Caco-2 (cell line): ENCODE measurements around the gene CACNA1B. TPM values are rescaled to one million over a fixed set of nuclear protein-coding genes. Genes with fewer than 3 reads are reported as not detected.

ENCODE experiments used
- BruUV-seq: library from RNA; stranded (reverse); fragments of 400-500 nt; replicated peaks from 2 replicates; lab custom pipeline; 2021; lab: Mats Ljungman, UMichigan
- CTCF ChIA-PET: fragments of 300-600 bp; sonication (Branson Sonifier 250); formaldehyde crosslinking; loops from one replicate; lab custom pipeline; 2022; ENCODE audit warnings: antibody characterized with exemption; lab: Charles Lee
- POLR2A ChIA-PET: fragments of 300-600 bp; sonication (Branson Sonifier 250); formaldehyde crosslinking; loops from one replicate; lab custom pipeline; 2022; ENCODE audit warnings: antibody characterized with exemption; lab: Charles Lee
- DNase-seq, 2 experiments: peaks; one replicate each; pipeline versions ENCODE4 v3.0.0 to v3.0.0-alpha.2; 2020 to 2022
- H3K27me3 ChIP-seq: replicated peaks from 2 replicates; pipeline ENCODE4 v1.6.0; 2011; ENCODE audit warnings: low read length; ENCODE audit not compliant: control insufficient read depth, insufficient read depth
- H3K36me3 ChIP-seq: 2 replicates; pipeline ENCODE4 v1.5.1; 2011; ENCODE audit warnings: low read length; ENCODE audit not compliant: control insufficient read depth, insufficient read depth
- H3K4me1 ChIP-seq: fragments of 250-450 bp; sonication (Bioruptor Pico); 2 replicates; pipeline ENCODE4 v1.5.1; 2020; ENCODE audit warnings: mild to moderate bottlenecking
- H3K4me3 ChIP-seq: 2 replicates; pipeline ENCODE4 v1.5.1; 2011; ENCODE audit warnings: low read depth, mild to moderate bottlenecking, control low read depth, low read length
- H3K9me3 ChIP-seq: fragments of 250-450 bp; sonication (Bioruptor Pico); 2 replicates; pipeline ENCODE4 v1.5.1; 2020; ENCODE audit warnings: mild to moderate bottlenecking, moderate library complexity
- H3K27ac Mint-ChIP-seq: one replicate; pipeline ENCODE4 v1.8.0; 2022; ENCODE audit warnings: mixed read lengths; ENCODE audit not compliant: unreplicated experiment
- H3K27me3 Mint-ChIP-seq: one replicate; pipeline ENCODE4 v1.8.0; 2022; ENCODE audit warnings: mixed read lengths; ENCODE audit not compliant: insufficient read depth, unreplicated experiment
- H3K36me3 Mint-ChIP-seq: one replicate; pipeline ENCODE4 v1.8.0; 2022; ENCODE audit warnings: mild to moderate bottlenecking, mixed read lengths; ENCODE audit not compliant: insufficient read depth, unreplicated experiment
- H3K4me1 Mint-ChIP-seq: one replicate; pipeline ENCODE4 v1.8.0; 2022; ENCODE audit warnings: low read depth, mixed read lengths; ENCODE audit not compliant: unreplicated experiment
- H3K4me3 Mint-ChIP-seq: one replicate; pipeline ENCODE4 v1.8.0; 2022; ENCODE audit warnings: mild to moderate bottlenecking, moderate library complexity, mixed read lengths; ENCODE audit not compliant: unreplicated experiment
- H3K9me3 Mint-ChIP-seq: one replicate; pipeline ENCODE4 v1.8.0; 2022; ENCODE audit warnings: mixed read lengths; ENCODE audit not compliant: unreplicated experiment
- CTCF ChIP-seq, 2 experiments: fragments of 200-600 bp in 1 of 2; IDR thresholded peaks; 1 replicate in 1 of 2; 2 replicates in 1 of 2; pipeline versions ENCODE4 v1.5.1 to v1.8.0; 2011 to 2022; ENCODE audit warnings: antibody characterized with exemption in 1 of 2, control low read depth in 1 of 2, inconsistent platforms in 1 of 2, low read depth in 1 of 2, low read length in 1 of 2, mild to moderate bottlenecking in 1 of 2, moderate library complexity in 1 of 2; ENCODE audit not compliant: insufficient read depth in 1 of 2, severe bottlenecking in 1 of 2, unreplicated experiment in 1 of 2
- intact Hi-C: fragments of 100-400 bp; cut with micrococcal nuclease; formaldehyde crosslinking; loops from one replicate; pipeline ENCODE4 v1.10.0; 2022; ENCODE audit not compliant: unreplicated experiment
- total RNA-seq: library from RNA; stranded (reverse); gene quantifications from 2 replicates; pipeline ENCODE4 v1.2.3, GENCODE V29; 2022

The CACNA1B gene
- total RNA-seq, 1 experiment from 2014 or later: 0.11 TPM

DNA sequence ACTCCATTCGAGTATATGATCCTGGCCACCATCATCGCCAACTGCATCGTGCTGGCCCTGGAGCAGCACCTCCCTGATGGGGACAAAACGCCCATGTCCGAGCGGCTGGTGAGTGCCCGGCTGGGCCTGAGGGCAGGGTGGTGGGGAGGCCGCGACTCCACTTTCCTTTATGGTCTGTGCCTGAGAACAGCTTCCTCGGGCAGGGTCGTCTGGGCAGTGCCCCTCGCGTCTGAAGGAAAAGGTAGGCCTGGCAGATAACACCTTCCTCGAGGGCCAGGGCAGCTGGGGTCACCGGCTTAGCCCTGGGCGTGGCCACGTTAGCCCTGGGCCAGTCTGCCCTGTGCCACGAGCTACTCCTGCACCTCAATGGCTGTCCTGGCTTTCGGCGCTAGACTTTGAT, 1.5 kb downstream of the CACNA1B start:
- Histone ChIP-seq H3K27me3 (no peaks in the 10 kb centered on the region), H3K4me1 (no peaks in the 10 kb centered on the region), H3K36me3 (no peaks in the 10 kb centered on the region), H3K9me3 (no peaks in the 10 kb centered on the region), H3K4me3 (no peak overlapping the region)
- TF ChIP-seq CTCF (IDR thresholded peaks at IDR 0.05; ENCODE audit: insufficient read depth in 1 of 2, low read depth in 1 of 2, low read length in 1 of 2, severe bottlenecking in 1 of 2, unreplicated experiment in 1 of 2): no peak
- Mint-ChIP-seq H3K27ac (no peak overlapping the region), H3K4me3 (no peak overlapping the region), H3K36me3 (no peaks in the 10 kb centered on the region), H3K4me1 (no peaks in the 10 kb centered on the region), H3K9me3 (no peaks in the 10 kb centered on the region), H3K27me3 (peaks cover 9% of the 10 kb centered on the region)
- no peak for DNase-seq
- BruUV-seq: no TSS peak
- ChIA-PET CTCF (no interaction called here), POLR2A (no interaction called here)
- intact Hi-C loops: no loop called here

GRCh38 chr9:137879566-137880150, 2.1 kb downstream of the CACNA1B start:
- no peaks in the 10 kb centered on the region for H3K36me3 Mint-ChIP-seq
- POLR2A ChIA-PET: no interaction called here
- Histone ChIP-seq H3K4me1 (no peaks in the 10 kb centered on the region), H3K4me3 (no peak overlapping the region), H3K27me3 (no peaks in the 10 kb centered on the region), H3K9me3 (no peaks in the 10 kb centered on the region), H3K36me3 (no peaks in the 10 kb centered on the region)
- CTCF ChIA-PET: no interaction called here
- H3K27ac Mint-ChIP-seq: no peak overlapping the region
- intact Hi-C loops: no loop called here
- no peak for DNase-seq
- no peaks in the 10 kb centered on the region for H3K9me3 Mint-ChIP-seq
- no peak overlapping the region for H3K4me3 Mint-ChIP-seq
- no peaks in the 10 kb centered on the region for H3K4me1 Mint-ChIP-seq
- H3K27me3 Mint-ChIP-seq: peaks cover 8% of the 10 kb centered on the region
- no peak for TF ChIP-seq CTCF (IDR thresholded peaks at IDR 0.05; ENCODE audit: insufficient read depth in 1 of 2, low read depth in 1 of 2, low read length in 1 of 2, severe bottlenecking in 1 of 2, unreplicated experiment in 1 of 2)
- BruUV-seq: no TSS peak

DNA sequence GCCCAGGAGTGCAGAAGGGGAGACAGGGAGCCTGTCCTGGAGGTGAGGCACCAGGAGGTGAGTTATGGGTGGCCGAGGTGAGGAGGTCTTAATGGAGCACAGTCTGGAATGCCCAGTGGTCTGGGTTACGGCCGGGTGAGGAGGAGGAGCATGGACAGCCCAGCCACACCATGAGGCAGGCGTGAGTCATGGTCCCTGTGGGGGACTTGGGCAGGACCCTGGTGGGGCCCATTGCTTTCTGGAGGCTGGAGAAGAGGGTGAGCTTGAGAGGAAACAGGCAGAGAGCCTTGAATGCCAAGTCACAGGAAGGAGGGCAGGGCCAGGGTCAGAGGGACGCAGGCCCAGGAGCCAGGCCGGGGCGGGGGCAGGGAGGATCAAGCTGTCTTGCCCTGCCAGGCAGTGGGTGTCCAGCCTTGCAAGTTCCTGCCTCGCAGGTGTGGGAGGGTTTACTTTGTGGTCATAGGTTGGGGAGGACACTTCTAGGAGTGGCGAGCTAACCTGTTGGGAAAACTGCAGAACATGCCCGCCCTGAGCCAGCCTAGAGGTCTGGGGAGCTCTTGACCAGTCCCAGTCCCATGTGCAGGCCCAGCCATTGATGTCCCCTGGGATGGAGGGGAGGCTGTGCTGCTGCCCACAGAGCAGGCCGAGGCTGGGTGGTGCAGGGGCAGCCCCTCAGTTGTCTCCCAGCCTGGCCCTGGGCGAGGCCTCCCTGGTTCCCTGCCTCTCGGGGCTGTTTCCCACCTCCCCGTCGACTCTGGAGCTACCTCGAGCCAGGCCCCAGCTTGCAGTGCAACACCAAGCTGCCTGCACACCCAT, 2.8 kb downstream of the CACNA1B start:
- Mint-ChIP-seq H3K27ac (no peak overlapping the region), H3K36me3 (no peaks in the 10 kb centered on the region), H3K4me1 (no peaks in the 10 kb centered on the region), H3K4me3 (no peak overlapping the region), H3K27me3 (peaks cover 8% of the 10 kb centered on the region), H3K9me3 (no peaks in the 10 kb centered on the region)
- Histone ChIP-seq H3K4me1 (no peaks in the 10 kb centered on the region), H3K36me3 (no peaks in the 10 kb centered on the region), H3K9me3 (no peaks in the 10 kb centered on the region), H3K4me3 (no peak overlapping the region), H3K27me3 (no peaks in the 10 kb centered on the region)
- no TSS peak for BruUV-seq
- intact Hi-C loops: no loop called here
- DNase-seq: no peak
- no peak for TF ChIP-seq CTCF (IDR thresholded peaks at IDR 0.05; ENCODE audit: insufficient read depth in 1 of 2, low read depth in 1 of 2, low read length in 1 of 2, severe bottlenecking in 1 of 2, unreplicated experiment in 1 of 2)
- CTCF ChIA-PET: no interaction called here
- POLR2A ChIA-PET: no interaction called here
